Measurements from ENCODE around the gene LRRC32. TPM values are rescaled to one million over a fixed set of nuclear protein-coding genes. Genes with fewer than 3 reads are reported as not detected.

The LRRC32 gene
- total RNA-seq, 1 experiment from 2014 or later: not detected

DNA sequence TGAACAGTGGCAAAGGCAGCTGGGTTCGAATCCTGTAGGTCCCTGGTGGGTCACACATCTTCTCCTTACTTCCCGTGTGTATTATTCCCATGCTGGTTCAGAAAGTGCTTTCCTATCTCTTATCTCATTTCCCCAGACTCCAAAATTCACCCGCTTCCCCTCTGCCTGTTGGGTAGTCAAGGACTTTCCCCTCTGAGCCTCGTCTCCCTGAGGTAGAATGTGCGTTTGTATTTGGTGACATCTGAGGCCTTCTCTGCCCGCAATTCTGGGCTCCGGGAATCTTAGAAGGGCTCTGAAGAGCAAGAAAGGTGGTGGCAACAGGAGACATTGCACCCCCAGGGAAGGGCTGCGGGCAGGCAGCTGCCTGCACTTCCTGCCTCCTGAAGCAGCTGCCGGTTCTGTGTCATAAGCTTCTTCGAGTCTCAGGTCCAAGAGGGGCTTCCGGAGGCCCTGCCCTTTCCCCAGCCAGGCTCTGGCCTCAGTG lies 5.9 kb downstream of the LRRC32 start:
- no peak for DNase-seq (ENCODE audit: low read depth)

DNA sequence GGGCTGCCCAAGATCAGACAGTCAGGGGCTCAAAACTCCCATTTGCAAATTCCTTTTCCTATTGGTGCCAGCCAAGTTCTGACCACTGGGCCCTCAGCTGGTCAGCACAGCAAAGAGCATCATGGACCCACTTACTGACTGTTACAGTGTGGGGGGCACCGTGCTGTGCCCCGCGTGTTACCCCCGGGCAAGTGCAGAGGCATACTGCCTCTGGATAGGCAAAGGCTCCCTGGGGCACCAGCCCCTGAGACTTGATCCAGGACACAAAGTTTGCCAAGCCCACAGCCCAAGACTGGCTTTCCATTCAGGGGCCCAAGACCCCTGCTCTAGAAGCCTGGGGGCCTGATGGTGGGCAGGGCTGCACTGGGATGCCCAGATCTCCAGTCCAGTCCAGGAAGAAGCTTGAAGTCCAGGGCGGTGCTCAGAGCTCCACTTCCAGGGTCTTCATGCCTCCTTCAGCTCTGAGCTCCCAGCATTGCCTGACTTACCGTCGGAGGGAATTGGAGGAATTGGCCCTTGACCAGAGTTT lies 6.6 kb downstream of the LRRC32 start:
- no peak for DNase-seq (ENCODE audit: low read depth)

DNA sequence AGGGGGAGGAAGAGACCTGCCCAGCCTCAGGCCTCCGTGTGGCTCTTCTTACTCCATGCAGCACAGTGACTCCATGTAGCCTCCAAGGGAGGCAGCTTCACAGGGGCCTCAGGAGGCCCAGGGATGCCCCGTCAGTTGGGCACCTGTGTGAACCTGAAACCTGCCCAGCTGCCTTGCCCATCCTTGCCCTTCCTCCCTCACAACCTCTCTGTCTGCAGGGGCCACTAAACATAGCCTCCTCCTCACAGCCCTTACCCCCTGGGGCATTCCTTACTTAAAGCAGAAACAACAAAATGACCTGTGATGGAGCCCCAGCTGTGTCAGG lies 7.1 kb downstream of the LRRC32 start:
- no peak for DNase-seq (ENCODE audit: low read depth)

DNA sequence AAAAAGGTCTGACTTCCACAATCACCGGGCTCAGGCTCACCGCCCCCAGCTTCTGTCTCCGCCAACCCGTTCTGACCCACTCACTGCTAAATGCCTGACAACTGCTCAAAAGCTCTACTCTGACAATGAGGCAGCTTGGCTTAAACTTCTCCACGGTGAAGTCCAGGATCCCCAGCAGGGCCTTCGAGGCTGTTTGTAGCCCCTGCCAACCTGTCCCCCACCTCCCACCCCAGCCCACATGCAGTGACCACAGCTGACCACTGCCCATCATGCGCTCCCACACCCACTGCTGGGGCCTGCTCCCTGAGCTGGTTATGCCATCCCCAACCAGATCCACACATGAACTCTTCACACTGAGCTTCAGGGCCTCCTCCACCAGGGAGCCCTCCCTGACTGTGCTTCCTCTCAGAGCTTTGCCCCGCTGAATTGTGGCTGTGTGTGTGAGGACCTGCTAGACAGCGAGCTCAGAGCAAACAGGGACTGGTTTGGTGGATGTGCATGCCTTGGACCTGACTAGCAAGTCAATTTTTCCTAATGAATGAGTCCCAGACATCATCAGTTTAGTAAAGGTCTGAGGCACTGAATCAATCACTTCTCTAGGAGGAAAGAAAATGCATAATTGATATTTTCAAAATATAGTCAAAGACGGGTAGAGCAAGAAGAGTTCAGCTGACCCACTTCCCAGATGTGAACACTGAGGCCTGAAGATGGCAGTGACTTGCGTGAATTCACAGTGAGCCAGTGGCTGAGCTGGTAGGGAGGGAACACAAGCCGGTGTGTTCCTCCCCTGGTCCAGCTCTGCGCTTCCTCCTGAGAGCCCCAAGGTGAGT lies 7.7 kb downstream of the LRRC32 start:
- DNase-seq (ENCODE audit: low read depth): no peak

DNA sequence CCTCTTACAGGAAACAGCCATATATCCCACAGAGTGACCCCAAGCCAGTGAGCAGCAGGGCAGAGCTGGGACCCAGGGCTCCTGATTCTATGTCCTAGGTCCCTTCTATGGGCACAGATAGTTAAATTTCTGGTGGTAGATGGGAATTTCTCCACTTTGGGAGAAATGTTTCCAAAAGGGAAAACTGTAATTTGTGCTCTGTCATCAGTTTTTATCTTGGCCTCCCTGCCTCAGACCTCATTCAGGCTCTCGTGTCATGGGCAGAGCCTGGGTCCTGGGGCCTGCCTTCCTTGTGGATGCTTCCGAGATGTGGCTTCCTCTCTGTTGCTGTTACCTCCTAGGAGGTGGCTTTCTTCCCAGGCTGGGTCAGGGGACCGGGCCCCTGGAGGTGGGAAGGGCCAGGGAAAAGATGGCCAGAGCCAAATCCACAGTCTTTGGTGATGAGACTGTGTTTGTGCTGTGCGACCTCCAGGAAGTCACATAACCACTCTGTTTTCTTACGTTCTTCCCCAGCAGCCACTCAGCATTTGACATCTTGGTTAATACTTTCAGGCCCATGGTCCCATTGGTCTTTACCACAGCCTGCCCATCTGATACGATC lies 8.6 kb downstream of the LRRC32 start:
- DNase-seq (ENCODE audit: low read depth): no peak

DNA sequence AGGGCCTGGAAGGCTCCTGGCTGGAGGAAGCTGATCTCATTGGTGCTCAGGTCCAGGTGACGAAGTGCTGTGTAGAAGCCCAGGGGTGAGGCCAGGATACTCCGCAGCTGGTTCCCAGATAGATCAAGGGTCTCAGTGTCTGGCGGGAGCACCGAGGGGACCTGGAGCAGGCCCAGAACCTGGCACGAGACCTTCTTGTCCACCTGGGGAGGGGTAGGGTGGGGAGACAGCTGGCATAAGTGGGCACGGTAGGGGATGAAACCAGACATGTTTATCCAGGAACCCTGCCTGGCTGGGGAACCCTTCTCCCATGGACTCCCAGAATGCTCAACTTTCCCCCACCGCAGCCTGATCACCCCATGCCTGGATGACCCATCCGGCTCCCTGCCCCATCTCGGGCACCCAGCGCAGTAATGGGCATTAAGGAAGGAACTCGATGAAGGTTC lies 9.2 kb downstream of the LRRC32 start:
- no peak for DNase-seq (ENCODE audit: low read depth)

DNA sequence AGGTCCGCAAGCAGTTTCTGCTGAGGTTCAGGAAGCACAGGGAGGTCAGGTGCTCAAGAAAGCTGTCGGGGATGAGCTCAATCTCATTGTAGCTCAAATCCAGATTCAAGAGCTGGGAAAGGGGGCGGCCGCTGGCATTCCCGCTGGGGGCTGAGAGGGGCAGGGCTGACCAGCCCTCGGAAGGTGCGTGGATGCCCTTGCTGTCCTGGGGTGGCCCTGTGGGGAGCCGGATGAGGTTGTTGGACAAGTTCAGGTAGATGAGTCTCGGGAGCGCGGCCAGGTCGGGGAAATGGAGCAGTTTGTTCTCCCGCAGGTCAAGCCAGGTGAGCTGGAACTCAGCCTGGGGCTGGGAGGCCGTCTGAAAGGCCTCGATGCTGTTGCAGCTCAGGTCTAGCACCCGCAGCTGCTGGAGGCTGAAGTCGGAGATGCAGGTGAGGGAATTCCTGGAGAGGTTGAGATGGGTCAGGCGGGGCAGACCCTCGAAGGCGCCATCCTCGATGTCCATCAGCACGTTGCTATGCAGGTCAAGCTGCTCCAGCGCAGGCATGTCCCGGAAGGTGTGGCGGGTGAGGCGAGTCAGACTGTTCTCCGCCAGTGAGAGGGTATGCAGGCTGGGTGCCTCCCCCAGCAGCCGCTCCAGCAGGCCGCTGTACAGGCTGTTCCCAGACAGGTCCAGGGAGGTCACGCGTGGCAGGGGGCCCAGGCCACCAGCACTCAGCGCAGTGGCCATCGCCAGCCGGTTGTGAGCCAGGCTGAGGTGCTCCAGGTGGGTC lies 9.8 kb downstream of the LRRC32 start:
- no peak for DNase-seq (ENCODE audit: low read depth)

DNA sequence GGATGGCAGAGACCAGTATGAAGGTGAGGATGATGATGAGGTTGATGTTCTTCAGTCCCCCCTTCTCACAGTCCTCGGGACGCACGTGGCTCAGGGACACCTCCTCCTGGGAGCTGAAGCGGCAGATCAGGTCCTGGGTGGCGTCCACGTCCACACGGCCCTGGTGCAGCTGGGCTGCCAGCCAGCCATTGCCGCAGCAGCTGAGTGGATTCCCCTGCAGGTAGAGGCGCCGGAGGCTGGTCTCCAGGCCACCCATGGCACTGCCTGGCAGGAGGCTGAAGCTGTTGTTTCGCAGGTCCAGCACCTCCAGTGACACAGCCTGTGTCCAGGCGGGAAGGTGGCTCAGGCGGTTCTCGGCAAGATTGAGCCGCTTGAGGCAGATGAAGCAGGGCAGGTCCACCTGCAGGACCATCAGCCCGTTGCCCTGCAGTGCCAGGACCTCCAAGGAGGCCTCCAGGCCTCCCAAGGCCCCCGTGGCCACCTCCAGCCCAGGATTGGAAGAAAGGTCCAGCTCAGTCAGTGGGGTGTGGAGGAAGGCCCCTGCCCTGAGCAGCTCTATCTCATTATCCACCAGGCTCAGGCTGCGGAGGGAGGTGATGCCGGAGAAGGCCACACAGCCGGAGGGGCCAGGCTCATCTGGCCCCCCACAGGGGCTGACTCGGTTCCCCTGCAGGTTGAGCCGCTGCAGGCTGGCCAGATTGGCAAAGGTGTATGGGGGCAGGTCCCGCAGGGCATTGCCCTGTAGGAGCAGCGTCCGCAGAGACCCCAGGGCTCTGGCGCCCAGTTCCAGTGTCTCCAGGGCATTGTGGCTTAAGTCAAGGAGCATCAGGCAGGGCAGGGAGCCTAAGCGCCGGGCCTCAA lies 10.6 kb downstream of the LRRC32 start:
- DNase-seq (ENCODE audit: low read depth): no peak

DNA sequence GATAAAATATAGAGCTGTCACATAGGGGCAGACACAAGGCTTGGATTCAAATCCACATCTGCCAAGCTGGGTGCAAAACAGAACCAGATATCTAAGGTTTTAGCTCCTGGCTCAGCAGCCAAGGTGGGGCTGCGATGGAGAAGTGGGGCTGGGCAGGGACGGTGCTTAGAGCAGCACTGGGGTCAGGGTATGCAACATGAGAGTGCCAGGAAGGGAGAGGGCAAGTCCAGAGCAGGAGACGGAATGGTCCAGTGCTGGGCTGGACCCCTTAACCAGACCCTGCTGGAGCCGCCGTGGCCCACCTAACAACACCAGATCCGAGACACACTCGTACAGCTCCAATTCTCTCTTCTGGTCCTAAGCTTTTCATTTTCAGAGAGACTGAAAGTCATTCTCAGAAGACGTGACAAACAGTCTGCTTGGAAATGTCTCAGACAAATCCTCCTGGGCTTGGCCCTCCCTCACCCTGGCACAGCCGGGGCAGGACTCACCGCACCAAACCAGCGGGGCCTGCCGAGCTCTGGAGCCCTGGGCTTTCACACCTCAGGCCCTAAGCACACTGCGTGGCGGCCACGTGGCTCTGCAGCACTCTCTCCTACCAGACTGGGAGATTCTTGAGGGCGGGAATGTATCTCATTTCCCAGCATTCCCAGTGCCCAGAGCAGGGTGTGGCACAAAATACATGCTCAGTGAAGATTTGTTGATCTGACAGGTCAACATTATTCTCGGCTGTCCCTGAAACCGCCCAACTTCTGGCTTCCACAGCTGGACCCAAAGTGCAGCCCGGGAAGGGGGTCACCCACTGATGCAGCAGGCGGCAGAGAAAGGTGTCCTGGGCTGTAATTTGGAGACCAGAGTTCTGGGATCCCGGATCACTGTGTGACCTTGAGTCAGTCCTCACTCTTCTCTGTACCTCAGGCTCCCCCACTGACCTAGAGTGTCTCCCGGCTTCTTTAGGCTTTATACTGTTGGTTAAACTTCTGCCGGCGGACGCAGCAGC lies 11.6 kb downstream of the LRRC32 start:
- no peak for DNase-seq (ENCODE audit: low read depth)

DNA sequence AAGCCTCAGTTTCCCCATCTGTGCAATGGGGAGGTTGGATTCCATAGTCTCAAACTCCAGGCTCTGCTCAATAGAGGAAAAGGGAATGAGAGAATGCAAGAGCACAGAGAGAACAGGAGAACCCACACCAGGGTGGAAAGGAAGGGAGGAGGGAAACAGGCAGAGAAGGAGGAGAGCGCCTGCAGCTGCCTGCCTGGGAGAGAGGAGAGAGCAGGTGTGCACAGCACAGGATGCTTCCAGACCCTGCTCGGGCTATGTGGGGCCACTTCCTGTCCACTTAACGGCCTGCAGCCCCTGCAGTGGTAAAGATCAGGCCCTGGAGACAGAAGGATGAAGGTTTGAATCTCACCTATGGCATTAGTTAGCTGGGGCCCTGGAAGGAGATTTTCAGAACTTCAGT lies 12.3 kb downstream of the LRRC32 start:
- no peak for DNase-seq (ENCODE audit: low read depth)

DNA sequence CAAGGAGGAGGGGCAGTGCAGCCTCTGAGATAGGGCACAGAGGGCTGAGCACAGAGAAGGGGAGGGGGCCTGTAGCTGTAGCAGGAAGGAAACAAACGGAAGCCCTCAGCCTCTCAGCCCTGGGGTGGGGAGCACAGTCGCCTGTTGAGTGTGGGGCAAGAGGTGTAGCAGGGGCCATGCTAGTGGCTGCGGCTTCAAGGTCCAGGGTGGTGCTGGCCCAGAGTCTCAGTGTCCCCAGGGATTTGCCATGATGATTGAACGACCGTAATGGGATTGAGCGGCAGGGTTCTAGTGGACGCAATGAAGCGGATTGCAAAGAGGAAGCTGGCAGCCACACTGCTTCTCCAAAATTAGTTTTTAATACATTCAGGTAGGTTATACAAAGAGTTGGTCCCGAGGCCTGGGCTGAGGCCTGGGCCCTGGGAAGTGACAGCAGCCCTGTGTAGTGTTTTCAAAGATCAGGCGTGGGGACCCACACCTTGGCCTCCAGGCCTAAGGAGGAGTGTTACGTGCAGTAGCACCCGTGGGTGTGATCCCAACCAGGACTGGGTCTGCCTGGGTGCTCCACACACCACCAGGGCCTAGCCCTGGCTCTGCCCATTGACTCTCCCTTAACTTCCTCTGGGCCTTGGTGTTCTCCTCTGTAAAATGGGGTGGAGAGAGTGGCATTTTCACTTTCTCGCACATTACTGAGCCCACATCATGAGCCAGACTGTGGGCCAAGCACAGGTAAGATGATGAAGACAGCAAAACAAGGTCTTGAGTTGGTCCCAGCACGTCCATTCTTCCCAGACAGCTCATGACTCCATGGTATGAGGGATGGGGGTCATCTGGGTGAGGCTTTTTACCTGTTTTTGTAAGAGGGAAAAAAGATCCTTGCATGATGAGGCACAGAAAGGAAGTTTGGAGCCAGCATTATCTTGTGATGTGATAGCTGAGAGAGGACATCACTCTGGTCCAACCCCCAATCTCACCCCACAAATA lies 13.1 kb downstream of the LRRC32 start:
- no peak for DNase-seq (ENCODE audit: low read depth)

DNA sequence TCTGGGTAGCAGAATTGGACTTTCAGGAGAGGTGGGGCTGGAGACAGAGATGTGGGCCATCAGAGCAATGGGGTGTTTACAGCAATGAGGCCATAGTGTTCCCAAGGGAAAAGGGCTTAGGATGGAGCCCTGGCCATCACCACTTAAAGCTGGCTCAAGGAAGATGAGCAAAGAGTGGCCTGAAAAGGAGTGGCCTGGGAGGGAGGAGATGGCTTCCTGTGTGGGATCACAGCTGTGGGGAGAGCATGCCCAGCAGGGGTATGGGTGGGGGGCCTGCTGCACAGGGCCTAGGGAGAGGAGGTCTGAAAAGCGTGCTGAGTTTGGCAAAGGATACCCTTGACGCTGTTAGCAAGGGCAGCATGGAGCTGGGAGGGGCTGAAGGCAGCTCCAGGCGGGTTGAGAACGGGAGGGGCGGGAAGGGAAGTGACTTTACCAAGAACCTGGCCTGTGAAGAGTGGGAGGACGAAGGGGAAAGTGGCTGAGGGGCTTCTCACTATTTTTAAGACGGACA lies 13.9 kb downstream of the LRRC32 start:
- DNase-seq (ENCODE audit: low read depth): no peak

DNA sequence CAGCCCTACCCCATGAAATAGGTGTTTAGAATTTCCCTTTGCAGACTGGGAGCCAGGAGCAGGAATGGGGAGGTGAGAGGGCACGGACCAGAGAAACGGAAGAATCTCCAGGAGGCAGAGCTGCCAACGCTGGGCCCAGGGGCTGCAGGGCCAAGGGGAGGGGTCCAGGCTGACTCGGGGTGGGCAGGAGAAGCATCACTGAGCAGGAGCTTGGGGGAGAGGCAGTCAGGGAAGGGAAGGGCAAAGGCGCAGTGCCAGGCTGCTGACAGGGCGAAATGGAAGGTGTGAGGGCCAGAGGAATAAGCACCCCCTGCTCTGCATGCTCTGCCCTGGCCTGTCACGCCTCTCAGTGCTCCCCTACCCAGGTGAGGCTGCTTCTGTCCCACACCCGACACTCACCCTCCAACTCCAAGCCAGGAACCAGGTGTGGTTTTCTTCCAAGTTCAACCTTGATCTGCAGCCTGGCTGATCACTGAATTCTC lies 14.5 kb downstream of the LRRC32 start:
- DNase-seq (ENCODE audit: low read depth): no peak

DNA sequence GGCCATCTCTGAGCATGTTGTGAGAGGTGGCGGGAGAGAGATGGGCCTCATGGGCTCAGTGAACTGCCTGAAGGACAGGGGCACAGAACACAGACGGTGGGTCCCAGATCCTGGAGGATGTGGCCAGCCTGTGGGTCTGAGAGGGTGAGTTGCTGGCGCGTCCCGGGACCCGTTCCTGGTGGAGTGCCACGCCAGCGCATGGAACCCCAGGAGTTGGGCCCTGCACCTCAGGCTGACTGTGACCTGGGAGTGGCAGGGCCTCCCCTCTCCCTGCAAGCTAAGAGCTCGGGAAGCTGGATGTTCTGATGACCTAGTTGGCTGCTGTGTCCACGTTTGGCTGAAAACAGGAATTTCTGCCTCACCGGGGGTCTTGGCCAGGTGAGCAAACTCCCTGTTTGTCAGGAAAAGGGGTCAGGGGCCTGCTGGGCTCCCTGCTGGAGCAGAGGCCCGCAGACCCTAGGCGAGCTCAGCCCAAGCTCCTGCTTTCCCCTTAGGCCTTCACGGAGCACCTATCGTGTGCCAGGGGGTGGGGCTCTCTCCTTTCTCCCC lies 15.0 kb downstream of the LRRC32 start:
- DNase-seq (ENCODE audit: low read depth): no peak

DNA sequence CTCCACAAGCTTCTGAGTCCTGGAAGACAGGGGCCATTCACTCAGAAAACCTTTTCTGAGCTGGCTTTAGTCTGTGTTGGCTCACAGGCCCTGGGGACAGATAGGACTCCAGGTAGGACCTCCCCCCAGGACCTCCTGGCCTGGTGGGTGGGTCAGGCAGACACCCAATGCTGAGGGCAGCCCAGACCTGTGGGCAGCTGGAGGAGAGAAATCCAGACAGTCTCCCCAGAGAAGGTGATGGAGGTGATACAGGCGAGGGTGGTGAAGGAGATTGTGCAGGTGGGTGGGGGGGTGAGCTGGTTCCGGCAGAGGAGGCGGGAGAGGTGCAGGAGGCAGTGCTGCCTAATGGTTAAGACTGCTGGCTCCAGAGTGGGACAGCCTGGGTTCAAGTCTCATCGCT lies 15.6 kb downstream of the LRRC32 start:
- no peak for DNase-seq (ENCODE audit: low read depth)

DNA sequence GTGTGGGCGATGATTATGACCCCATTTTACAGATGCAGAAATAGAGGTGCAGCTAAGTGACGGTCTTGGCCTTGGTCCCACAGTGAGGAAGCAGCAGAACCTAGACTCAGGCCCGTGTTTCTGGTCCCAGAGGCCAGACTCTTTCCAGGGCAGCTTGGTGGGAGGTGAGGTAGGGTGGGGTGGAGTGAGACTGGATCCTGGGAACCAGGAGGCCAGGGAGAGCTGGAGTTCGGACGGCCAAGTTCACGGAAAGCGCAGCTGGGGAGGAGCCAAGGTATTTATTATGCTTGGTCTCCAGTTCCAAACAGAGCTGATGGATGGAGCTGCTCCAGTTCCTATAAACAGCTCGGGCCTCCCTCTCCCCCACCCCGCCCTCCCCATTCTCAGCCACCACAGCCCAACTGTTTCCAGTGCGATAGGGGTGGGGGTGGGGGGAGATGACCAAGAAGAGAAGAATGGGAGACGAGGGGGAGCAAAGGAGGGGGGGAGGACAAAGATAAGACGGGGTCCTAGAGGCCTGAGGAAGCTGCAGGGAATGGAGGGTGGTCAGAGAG lies 16.2 kb downstream of the LRRC32 start:
- DNase-seq (ENCODE audit: low read depth): no peak

DNA sequence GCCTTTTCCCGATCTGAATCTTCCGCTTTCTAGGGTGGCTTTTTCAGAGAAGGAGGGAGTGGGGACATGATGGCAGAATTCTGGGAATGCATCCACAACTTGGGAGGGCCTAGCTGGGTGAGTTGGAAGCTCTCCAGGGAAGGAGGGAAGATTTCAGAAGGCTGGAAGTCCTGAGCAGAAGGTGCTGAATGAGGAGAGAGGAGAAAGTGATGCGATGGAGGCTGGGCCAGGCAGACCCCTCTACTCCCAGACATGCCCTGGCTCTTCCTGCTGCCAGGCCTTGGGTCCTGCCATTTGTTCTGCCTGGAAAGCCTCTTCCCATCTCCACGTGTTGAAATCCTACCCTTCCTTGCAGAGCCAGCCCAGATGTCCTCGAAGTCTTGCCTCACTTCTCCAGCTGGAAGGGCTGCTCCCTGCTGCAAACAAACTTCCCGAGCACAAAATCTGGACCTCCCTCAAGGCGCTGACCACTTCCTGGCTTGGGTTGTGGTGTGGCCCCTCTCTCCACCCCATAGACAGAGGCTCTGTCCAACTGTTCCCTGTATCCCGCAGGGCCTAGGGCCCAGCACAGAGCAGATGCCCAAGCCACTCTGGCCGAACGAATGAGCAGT lies 16.8 kb downstream of the LRRC32 start:
- DNase-seq (ENCODE audit: low read depth): no peak

Data from M059J (cell line).